ENCODE data around the gene PRDM5. TPM values are rescaled to one million over a fixed set of nuclear protein-coding genes. Genes with fewer than 3 reads are reported as not detected.

Gene PRDM5
- polyA plus RNA-seq, 1 donor (not counting 4 experiments of a cell fraction or from before 2014, with no cell fraction given): 3.6 TPM

DNA sequence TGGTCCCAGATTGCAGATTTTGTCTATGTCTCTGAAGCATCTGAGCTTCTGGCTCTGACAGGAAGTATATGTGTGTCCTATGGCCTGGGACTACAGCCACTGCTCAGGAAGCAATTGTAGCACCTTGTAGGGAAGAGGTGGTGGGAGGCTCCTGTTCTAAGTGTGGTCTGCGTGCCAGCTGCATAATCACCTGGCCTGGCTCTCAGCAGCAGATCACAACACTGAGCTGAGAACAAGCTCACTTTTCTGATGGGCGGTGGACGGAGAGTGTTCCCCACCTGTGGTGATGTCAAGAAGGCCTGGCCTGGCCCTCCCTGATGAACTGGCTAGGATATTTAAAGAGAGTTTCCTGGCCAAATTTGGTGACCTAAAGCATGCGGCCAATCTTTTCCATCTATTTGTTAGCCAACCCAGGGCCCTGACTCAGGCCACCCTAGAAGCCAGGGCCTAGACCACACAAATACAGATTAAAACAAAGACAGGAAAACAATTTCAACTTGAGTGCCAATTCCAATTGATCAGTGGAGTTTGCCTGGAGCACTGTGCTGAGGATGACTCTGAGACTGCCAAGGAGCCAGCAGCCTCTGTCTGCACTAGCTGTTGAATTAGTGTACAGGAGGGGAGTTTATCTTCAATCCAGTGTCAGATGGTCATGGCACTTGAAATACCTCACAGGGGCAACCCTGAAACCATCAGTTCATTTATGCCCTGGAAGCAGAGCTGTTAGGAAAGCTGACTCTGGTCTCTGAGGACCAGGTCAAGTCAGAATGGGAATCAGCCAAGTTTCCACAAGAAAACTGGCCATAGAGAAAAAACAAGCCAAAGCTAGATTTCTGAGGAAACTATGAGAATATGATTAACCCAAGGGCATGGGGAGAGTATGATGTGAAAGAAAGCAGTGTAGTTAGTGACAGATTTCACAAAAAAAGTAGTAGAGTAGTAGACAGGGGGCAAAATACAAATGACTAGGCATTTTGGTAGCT, 47.4 kb downstream of the PRDM5 start:
- H4K20me1 ChIP-seq (ENCODE audit: control insufficient read depth, extremely low read depth, insufficient read depth, low read length): no peaks in the 10 kb centered on the region
- H3K4me2 ChIP-seq (ENCODE audit: control insufficient read depth, extremely low read depth, insufficient read depth, low read depth, low read length): no peak overlapping the region
- peaks cover 2% of the 10 kb centered on the region for H3K9me1 ChIP-seq (ENCODE audit: control insufficient read depth, extremely low read depth, insufficient read depth, low read length)
- no peaks in the 10 kb centered on the region for H3K36me3 ChIP-seq (ENCODE audit: control insufficient read depth in 2 of 2, extremely low read depth in 1 of 2, insufficient read depth in 2 of 2, low read length in 2 of 2)
- H3K9me3 ChIP-seq (ENCODE audit: control insufficient read depth, low read depth, low read length): no peaks in the 10 kb centered on the region
- H3K4me3 ChIP-seq (ENCODE audit: control insufficient read depth in 2 of 3, extremely low read depth in 1 of 3, insufficient read depth in 2 of 3, low read depth in 1 of 3, low read length in 3 of 3): no peak overlapping the region
- TF ChIP-seq CTCF (optimal IDR thresholded peaks at IDR 0.05 in 1 of 3, IDR thresholded peaks at IDR 0.05 in 1 of 3, conservative IDR thresholded peaks at IDR 0.05 in 1 of 3; ENCODE audit: extremely low read depth in 1 of 3, insufficient read depth in 2 of 3, low read length in 3 of 3): no peak
- no peak for TF ChIP-seq EZH2 (IDR thresholded peaks at IDR 0.05; ENCODE audit: low read length)
- no peaks in the 10 kb centered on the region for H3K79me2 ChIP-seq (ENCODE audit: control insufficient read depth, insufficient read depth, low read length)
- no peak overlapping the region for H3K9ac ChIP-seq (ENCODE audit: control insufficient read depth, extremely low read depth, insufficient read depth, low read length)
- dilution Hi-C loops (cut with MboI; ENCODE audit: extremely low pct_ligation_motif_present, low sequenced_read_pairs): no loop called here
- H3K27me3 ChIP-seq (ENCODE audit: control insufficient read depth, extremely low read depth, insufficient read depth, low read length): no peaks in the 10 kb centered on the region
- no peak for FAIRE-seq
- no peak for DNase-seq (ENCODE audit: low read depth, low spot score)
- no peak overlapping the region for H2AFZ ChIP-seq (ENCODE audit: control insufficient read depth, low read length)
- H3K27ac ChIP-seq (ENCODE audit: control insufficient read depth, insufficient read depth, low read length): no peak overlapping the region
- no peaks in the 10 kb centered on the region for H3K4me1 ChIP-seq (ENCODE audit: control insufficient read depth, extremely low read depth, insufficient read depth, low read length)

- Histone ChIP-seq H3K9ac (ENCODE audit: control insufficient read depth, extremely low read depth, insufficient read depth, low read length) (no peak overlapping the region), H3K36me3 (ENCODE audit: control insufficient read depth in 2 of 2, extremely low read depth in 1 of 2, insufficient read depth in 2 of 2, low read length in 2 of 2) (no peaks in the 10 kb centered on the region), H4K20me1 (ENCODE audit: control insufficient read depth, extremely low read depth, insufficient read depth, low read length) (no peaks in the 10 kb centered on the region), H2AFZ (ENCODE audit: control insufficient read depth, low read length) (no peak overlapping the region), H3K79me2 (ENCODE audit: control insufficient read depth, insufficient read depth, low read length) (no peaks in the 10 kb centered on the region), H3K9me1 (ENCODE audit: control insufficient read depth, extremely low read depth, insufficient read depth, low read length) (peaks cover 2% of the 10 kb centered on the region), H3K27me3 (ENCODE audit: control insufficient read depth, extremely low read depth, insufficient read depth, low read length) (no peaks in the 10 kb centered on the region), H3K27ac (ENCODE audit: control insufficient read depth, insufficient read depth, low read length) (no peak overlapping the region), H3K4me1 (ENCODE audit: control insufficient read depth, extremely low read depth, insufficient read depth, low read length) (no peaks in the 10 kb centered on the region), H3K9me3 (ENCODE audit: control insufficient read depth, low read depth, low read length) (no peaks in the 10 kb centered on the region), H3K4me3 (ENCODE audit: control insufficient read depth in 2 of 3, extremely low read depth in 1 of 3, insufficient read depth in 2 of 3, low read depth in 1 of 3, low read length in 3 of 3) (no peak overlapping the region), H3K4me2 (ENCODE audit: control insufficient read depth, extremely low read depth, insufficient read depth, low read depth, low read length) (no peak overlapping the region)
- no peak for TF ChIP-seq CTCF (optimal IDR thresholded peaks at IDR 0.05 in 1 of 3, IDR thresholded peaks at IDR 0.05 in 1 of 3, conservative IDR thresholded peaks at IDR 0.05 in 1 of 3; ENCODE audit: extremely low read depth in 1 of 3, insufficient read depth in 2 of 3, low read length in 3 of 3)
- no peak for TF ChIP-seq EZH2 (IDR thresholded peaks at IDR 0.05; ENCODE audit: low read length)
- DNase-seq (ENCODE audit: low read depth, low spot score): no peak
- no peak for FAIRE-seq
- dilution Hi-C loops (cut with MboI; ENCODE audit: extremely low pct_ligation_motif_present, low sequenced_read_pairs): no loop called here
Measured at GRCh38 chr4:120873554-120873953, 49.0 kb downstream of the PRDM5 start.

Measured in keratinocyte (primary cell).